ENCODE measurements around the gene HECA. TPM values are rescaled to one million over a fixed set of nuclear protein-coding genes. Genes with fewer than 3 reads are reported as not detected.

Gene HECA
- total and polyA plus RNA-seq, 2 of the 4 experiments (the other 2 are of a cell fraction) = 3.1 to 4.3 TPM

DNA sequence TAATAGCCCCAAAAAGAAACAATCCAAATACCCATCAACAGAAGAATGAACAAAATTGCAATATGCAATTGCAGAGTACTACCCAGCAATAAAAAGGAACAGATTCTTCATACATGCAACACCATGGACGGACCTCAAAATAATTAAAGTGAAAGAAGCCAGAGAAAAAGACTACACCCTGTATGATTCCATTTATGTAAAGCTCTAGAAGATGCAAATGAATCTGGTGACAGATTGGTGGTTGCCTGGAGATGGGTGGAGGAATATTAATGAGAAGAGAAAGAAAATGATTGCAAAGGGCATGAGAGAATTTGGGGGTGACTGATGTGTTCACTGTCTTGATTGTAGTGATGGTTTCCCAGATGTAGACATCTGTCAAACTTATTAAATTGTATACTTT lies 51.8 kb downstream of the HECA start:
- no peak overlapping the region for H3K14ac ChIP-seq (replicated peaks; ENCODE audit: low read depth, low read length)
- no peak overlapping the region for H2BK20ac ChIP-seq (ENCODE audit: low read depth, low read length)
- DNase-seq = no peak
- H2BK5ac ChIP-seq (ENCODE audit: low read depth, low read length, poor library complexity, severe bottlenecking) = no peak overlapping the region
- no peak overlapping the region for H2BK15ac ChIP-seq (ENCODE audit: low read depth, low read length)
- no peak overlapping the region for H2AFZ ChIP-seq (replicated peaks; ENCODE audit: low read length, poor library complexity)
- no peak overlapping the region for H4K91ac ChIP-seq (ENCODE audit: insufficient read depth, low read depth, low read length)
- no peaks in the 10 kb centered on the region for H3K9me3 ChIP-seq (ENCODE audit: control insufficient read depth, insufficient read depth, low read length)
- no peaks in the 10 kb centered on the region for H3K36me3 ChIP-seq (ENCODE audit: control insufficient read depth, insufficient read depth, low read length)
- intact Hi-C loops (cut with micrococcal nuclease) = no loop called here
- no peak overlapping the region for H2AK5ac ChIP-seq (ENCODE audit: low read depth, low read length)
- in situ Hi-C loops (cut with MboI; ENCODE audit: low sequenced_read_pairs) = no loop called here
- no peak overlapping the region for H3K4me3 ChIP-seq (ENCODE audit: insufficient read depth, low read depth, low read length)
- H3K9me1 ChIP-seq (ENCODE audit: insufficient read depth, low read length) = no peaks in the 10 kb centered on the region
- no peak overlapping the region for H3K27ac ChIP-seq (ENCODE audit: insufficient read depth, low read length)
- ChIA-PET CTCF (no interaction called here), POLR2A (ENCODE audit: unreplicated experiment) (no interaction called here)
- H3K79me1 ChIP-seq (ENCODE audit: low read depth in 1 of 2, low read length in 2 of 2) = no peaks in the 10 kb centered on the region
- no peak overlapping the region for H3K56ac ChIP-seq (ENCODE audit: extremely low read depth, insufficient read depth, low read length)
- no peak overlapping the region for H3K4me2 ChIP-seq (ENCODE audit: low read depth, low read length)
- dilution Hi-C loops (cut with HindIII; ENCODE audit: low sequenced_read_pairs, unreplicated experiment) = no loop called here
- WGBS, 2 experiments (ENCODE audit: extremely low coverage in 2 of 2, insufficient read length in 1 of 2) = no CpG with 5 or more reads among the region's 1 CpG
- no peak overlapping the region for H4K8ac ChIP-seq (ENCODE audit: low read depth in 2 of 2, low read length in 2 of 2)
- H2BK120ac ChIP-seq (ENCODE audit: low read depth, low read length) = no peak overlapping the region
- no peak overlapping the region for H2AK9ac ChIP-seq (replicated peaks; ENCODE audit: low read depth, low read length, poor library complexity)
- no peaks in the 10 kb centered on the region for H3K4me1 ChIP-seq (ENCODE audit: control insufficient read depth, insufficient read depth, low read length)
- no peak for ATAC-seq (ENCODE audit: low read depth)
- H3K9ac ChIP-seq (ENCODE audit: low read depth, low read length) = no peak overlapping the region
- TF ChIP-seq NFE2L2 (IDR thresholded peaks at IDR 0.05; ENCODE audit: low read depth, low read length) = no peak
- no peak for TF ChIP-seq CTCF (conservative IDR thresholded peaks at IDR 0.05; ENCODE audit: low read depth, low read length)
- no peak for TF ChIP-seq RFX5 (IDR thresholded peaks at IDR 0.05; ENCODE audit: low read depth, low read length)
- no peak for TF ChIP-seq RCOR1 (IDR thresholded peaks at IDR 0.05; ENCODE audit: insufficient replicate concordance, low read length)
- TF ChIP-seq MXI1 (IDR thresholded peaks at IDR 0.05; ENCODE audit: borderline replicate concordance, low read depth, low read length) = no peak
- TF ChIP-seq CEBPB (IDR thresholded peaks at IDR 0.05; ENCODE audit: low read depth, low read length) = no peak
- no peak for TF ChIP-seq FOS (IDR thresholded peaks at IDR 0.05; ENCODE audit: low read depth, low read length)
- TF ChIP-seq CHD1 (IDR thresholded peaks at IDR 0.05; ENCODE audit: low read depth, low read length) = no peak
- TF ChIP-seq MAFK (IDR thresholded peaks at IDR 0.05; ENCODE audit: low read depth, low read length) = no peak
- TF ChIP-seq SMC3 (IDR thresholded peaks at IDR 0.05; ENCODE audit: low read depth, low read length) = no peak
- TF ChIP-seq USF2 (IDR thresholded peaks at IDR 0.05; ENCODE audit: low read depth, low read length) = no peak
- TF ChIP-seq RAD21 (IDR thresholded peaks at IDR 0.05; ENCODE audit: low read length) = no peak
- no peak for TF ChIP-seq MAZ (IDR thresholded peaks at IDR 0.05; ENCODE audit: borderline replicate concordance, low read depth, low read length)
- TF ChIP-seq BHLHE40 (IDR thresholded peaks at IDR 0.05; ENCODE audit: low read depth, low read length) = no peak
- TF ChIP-seq ELK1 (IDR thresholded peaks at IDR 0.05; ENCODE audit: borderline replicate concordance, low read depth, low read length) = no peak
- TF ChIP-seq POLR2A (IDR thresholded peaks at IDR 0.05; ENCODE audit: low read depth, low read length) = no peak
- H3K18ac ChIP-seq (ENCODE audit: low read depth, low read length) = no peak overlapping the region
- no peak overlapping the region for H4K5ac ChIP-seq (ENCODE audit: low read depth, low read length)
- BruUV-seq (replicated peaks) = no TSS peak
- H3K23ac ChIP-seq (ENCODE audit: low read depth, low read length) = no peak overlapping the region
- H3K27me3 ChIP-seq (ENCODE audit: control insufficient read depth, insufficient read depth, low read length) = no peaks in the 10 kb centered on the region
- no peak overlapping the region for H3K4ac ChIP-seq (ENCODE audit: low read depth, low read length)
- H4K20me1 ChIP-seq (ENCODE audit: insufficient read depth, low read length) = no peaks in the 10 kb centered on the region
